Thyroid gland (tissue), 4 donors: ENCODE measurements around the gene RNF111. TPM values are rescaled to one million over a fixed set of nuclear protein-coding genes. Genes with fewer than 3 reads are reported as not detected.

Experiments
- DNase-seq, 2 donors: peaks; one replicate each; pipeline ENCODE4 v3.0.0-alpha.2; 2019
- H3K27ac ChIP-seq, 3 donors: fragments of 200-600 bp; sonication (generic); 1 replicate in 2 of 3; 2 replicates in 1 of 3; pipeline ENCODE4 v1.5.1; 2016 to 2019; ENCODE audit warnings: mild to moderate bottlenecking in 1 of 3, moderate library complexity in 1 of 3
- H3K27me3 ChIP-seq: fragments of 200-600 bp; sonication (generic); one replicate; pipeline ENCODE4 v1.5.1; 2019
- H3K36me3 ChIP-seq, 2 donors: fragments of 200-600 bp; sonication (generic); one replicate each; pipeline ENCODE4 v1.5.1; 2016 to 2019
- H3K4me1 ChIP-seq, 2 donors: fragments of 200-600 bp; sonication (generic); one replicate each; pipeline ENCODE4 v1.5.1; 2017 to 2019
- H3K4me3 ChIP-seq, 3 donors: fragments of 200-600 bp; sonication (generic); replicated peaks in 1 of 3; 1 replicate in 2 of 3; 2 replicates in 1 of 3; pipeline ENCODE4 v1.5.1; 2016; ENCODE audit warnings: mild to moderate bottlenecking in 1 of 3
- H3K9me3 ChIP-seq: fragments of 200-600 bp; sonication (generic); one replicate; pipeline ENCODE4 v1.5.1; 2017
- CTCF ChIP-seq, 6 experiments: fragments of 200-600 bp in 3 of 6; fragments of 450-650 bp in 3 of 6; sonication (generic) in 3 of 6; IDR thresholded peaks; one replicate each; pipeline ENCODE4 v1.5.1; 2016 to 2019; ENCODE audit warnings: antibody characterized with exemption in 6 of 6, mild to moderate bottlenecking in 2 of 6, inconsistent platforms in 1 of 6, moderate library complexity in 1 of 6
- POLR2A ChIP-seq, 2 donors: fragments of 450-650 bp; IDR thresholded peaks; one replicate each; pipeline ENCODE4 v1.6.1; 2017; ENCODE audit warnings: antibody characterized with exemption in 2 of 2, mild to moderate bottlenecking in 2 of 2, moderate library complexity in 1 of 2
- WGBS, 2 donors: methylation state at CpG; one replicate each; pipeline ENCODE4 v1.1.5; 2017; 5-methylcytosine and 5-hydroxymethylcytosine counted together
- intact Hi-C: fragments of 100-400 bp; cut with DNase I; formaldehyde crosslinking; loops from one replicate; pipeline ENCODE4 v1.15.1; 2023
- total RNA-seq, 4 donors: library from RNA; depleted of rRNA; stranded (reverse); fragments of >200 nt; gene quantifications; one replicate each; pipeline ENCODE4 v1.2.3, GENCODE V29; 2016

Gene RNF111
- total RNA-seq, 4 donors from 2014 or later, result 19.1 to 33.2 (median 27.4) TPM

GRCh38 chr15:59039225-59039624 is 51.8 kb downstream of the RNF111 start:
- intact Hi-C loops, result no loop called here
- WGBS, 2 donors, result 83 to 85% methylated on average over 2 of the region's 2 CpGs
- TF ChIP-seq CTCF (IDR thresholded peaks at IDR 0.05), result no peak
- no peak for TF ChIP-seq POLR2A (IDR thresholded peaks at IDR 0.05)
- H3K36me3 ChIP-seq, result no peaks in the 10 kb centered on the region
- no peak overlapping the region for H3K4me3 ChIP-seq
- DNase-seq, result no peak
- no peaks in the 10 kb centered on the region for H3K27me3 ChIP-seq
- H3K4me1 ChIP-seq, result no peaks in the 10 kb centered on the region
- no peaks in the 10 kb centered on the region for H3K9me3 ChIP-seq
- H3K27ac ChIP-seq, result no peak overlapping the region

- TF ChIP-seq POLR2A (IDR thresholded peaks at IDR 0.05) (no peak), CTCF (IDR thresholded peaks at IDR 0.05) (no peak)
- Histone ChIP-seq H3K4me1 (no peaks in the 10 kb centered on the region), H3K27ac (no peak overlapping the region), H3K27me3 (no peaks in the 10 kb centered on the region), H3K36me3 (no peaks in the 10 kb centered on the region), H3K9me3 (no peaks in the 10 kb centered on the region), H3K4me3 (no peak overlapping the region)
- no peak for DNase-seq
- intact Hi-C loops, result no loop called here
- WGBS, 2 donors, result 96 to 98% methylated on average over 6 of the region's 6 CpGs
Observed at GRCh38 chr15:59042041-59042440, 54.6 kb downstream of the RNF111 start.

- TF ChIP-seq POLR2A (IDR thresholded peaks at IDR 0.05) (no peak), CTCF (IDR thresholded peaks at IDR 0.05) (no peak)
- no peak for DNase-seq
- no peaks in the 10 kb centered on the region for H3K4me1 ChIP-seq
- H3K36me3 ChIP-seq, result no peaks in the 10 kb centered on the region
- intact Hi-C loops, result no loop called here
- 97 to 100% methylated on average over 3 of the region's 3 CpGs for WGBS, 2 donors
- H3K9me3 ChIP-seq, result no peaks in the 10 kb centered on the region
- H3K27me3 ChIP-seq, result no peaks in the 10 kb centered on the region
- no peak overlapping the region for H3K4me3 ChIP-seq
- no peak overlapping the region for H3K27ac ChIP-seq
Observed at GRCh38 chr15:59048897-59049296, 61.4 kb downstream of the RNF111 start.

- H3K9me3 ChIP-seq, result no peaks in the 10 kb centered on the region
- DNase-seq, result no peak
- intact Hi-C loops, result no loop called here
Observed at GRCh38 chr15:59051873-59052861, 64.7 kb downstream of the RNF111 start.

More at GRCh38 chr15:59051873-59052861, 64.7 kb downstream of the RNF111 start:
- no peaks in the 10 kb centered on the region for H3K4me1 ChIP-seq
- no peak overlapping the region for H3K4me3 ChIP-seq
- TF ChIP-seq CTCF (IDR thresholded peaks at IDR 0.05) (no peak), POLR2A (IDR thresholded peaks at IDR 0.05) (no peak)
- peaks cover 3 to 8% of the 10 kb centered on the region in 2 donors for H3K36me3 ChIP-seq
- 81 to 84% methylated on average over 2 of the region's 2 CpGs for WGBS, 2 donors
- no peaks in the 10 kb centered on the region for H3K27me3 ChIP-seq
- no peak overlapping the region for H3K27ac ChIP-seq
